K562 (cell line): Measurements from ENCODE around the gene CORT. TPM values are rescaled to one million over a fixed set of nuclear protein-coding genes. Genes with fewer than 3 reads are reported as not detected.

ENCODE experiments used
- ATAC-seq: fragments of 200-7000 bp; cut with Tn5 transposase; 3 replicates; pipeline ENCODE4 v1.9.1; 2020; ENCODE audit warnings: moderate library complexity
- BruUV-seq: library from RNA; stranded (reverse); fragments of 400-500 nt; replicated peaks from 2 replicates; lab custom pipeline; 2021; lab: Mats Ljungman, UMichigan
- CTCF ChIA-PET: fragments of 300-600 bp; formaldehyde crosslinking; extraction: SDS; loops from one replicate; lab custom pipeline; 2021; ENCODE audit warnings: low intra/inter-chr PET ratio; lab: Yijun Ruan, JAX
- POLR2A ChIA-PET: fragments of 300-600, 350-650 bp; sonication (Branson Sonifier 250); formaldehyde crosslinking; extraction: SDS; loops from one replicate; lab custom pipeline; 2021; ENCODE audit warnings: antibody characterized with exemption, inconsistent platforms; lab: Yijun Ruan, JAX
- DNase-seq, 4 experiments: peaks; one replicate each; pipeline versions ENCODE4 v3.0.0 to v3.0.0-alpha.2; 2011 to 2018; ENCODE audit warnings: low spot score in 3 of 4, mixed read lengths in 3 of 4; ENCODE audit errors: extremely low read depth in 1 of 4
- FAIRE-seq: peaks from 2 replicates; lab custom pipeline; 2011; peaks lifted over from hg19 to GRCh38; lab: Jason Lieb, UNC
- H2AFZ ChIP-seq: 2 replicates; pipeline ENCODE4 v1.6.0; 2011; ENCODE audit warnings: low read depth, low read length, control low read depth, inconsistent platforms
- H3K27ac ChIP-seq: fragments of 200-600 bp; 3 replicates; pipeline ENCODE4 v1.8.0; 2011; ENCODE audit warnings: low read depth, mild to moderate bottlenecking, control low read depth, inconsistent platforms, low read length, moderate library complexity, mixed read lengths; ENCODE audit errors: extremely low read depth
- H3K27me3 ChIP-seq, 2 experiments: fragments of 300-600 bp in 1 of 2; 2 replicates in 1 of 2; 3 replicates in 1 of 2; pipeline versions ENCODE4 v1.6.0 to v1.8.0; 2011; ENCODE audit warnings: inconsistent platforms in 2 of 2, low read length in 2 of 2, mild to moderate bottlenecking in 1 of 2, mixed read lengths in 1 of 2, moderate library complexity in 1 of 2; ENCODE audit not compliant: control insufficient read depth in 2 of 2, insufficient read depth in 2 of 2
- H3K36me3 ChIP-seq: fragments of 300-600 bp; 3 replicates; pipeline ENCODE4 v1.8.0; 2011; ENCODE audit warnings: mild to moderate bottlenecking, low read length, inconsistent platforms; ENCODE audit not compliant: control insufficient read depth, insufficient read depth
- H3K4me1 ChIP-seq, 2 experiments: fragments of 200-600 bp in 1 of 2; replicated peaks in 1 of 2; 2 replicates in 1 of 2; 3 replicates in 1 of 2; pipeline versions ENCODE4 v1.5.1 to v1.8.0; 2011; ENCODE audit warnings: inconsistent platforms in 2 of 2, low read length in 2 of 2, mild to moderate bottlenecking in 1 of 2, mixed read lengths in 1 of 2, moderate library complexity in 1 of 2; ENCODE audit not compliant: control insufficient read depth in 2 of 2, insufficient read depth in 2 of 2
- H3K4me2 ChIP-seq: 2 replicates; pipeline ENCODE4 v1.6.1; 2011; ENCODE audit warnings: low read length, control low read depth, inconsistent platforms, mixed read lengths; ENCODE audit not compliant: insufficient read depth
- H3K4me3 ChIP-seq: fragments of 200-600 bp; sonication (generic), shearing (Covaris generic); 2 replicates; pipeline ENCODE4 v1.5.1; 2016; ENCODE audit warnings: control low read depth, inconsistent platforms
- H3K79me2 ChIP-seq: fragments of 200-600 bp; 3 replicates; pipeline ENCODE4 v1.8.0; 2011; ENCODE audit warnings: low read length, inconsistent platforms; ENCODE audit not compliant: control insufficient read depth, insufficient read depth
- H3K9ac ChIP-seq, 2 experiments: 2 replicates each; pipeline versions ENCODE4 v1.6.0 to v1.6.1; 2011; ENCODE audit warnings: low read depth in 2 of 2, low read length in 2 of 2, control low read depth in 1 of 2, inconsistent platforms in 1 of 2, mild to moderate bottlenecking in 1 of 2, mixed read lengths in 1 of 2; ENCODE audit not compliant: insufficient read depth in 1 of 2
- H3K9me1 ChIP-seq: one replicate; pipeline ENCODE4 v1.6.0; 2011; ENCODE audit warnings: inconsistent platforms, mild to moderate bottlenecking, low read length, moderate library complexity; ENCODE audit not compliant: control insufficient read depth, insufficient read depth
- H3K9me3 ChIP-seq: replicated peaks from 2 replicates; pipeline ENCODE4 v1.5.1; 2011; ENCODE audit warnings: low read depth, low read length, inconsistent platforms; ENCODE audit not compliant: control insufficient read depth, insufficient read depth
- H4K20me1 ChIP-seq: replicated peaks from 2 replicates; pipeline ENCODE4 v1.6.1; 2011; ENCODE audit warnings: low read length, inconsistent platforms, mixed read lengths; ENCODE audit not compliant: control insufficient read depth, insufficient read depth
- ATF7 ChIP-seq: fragments of 450-650 bp; IDR thresholded peaks from 2 replicates; pipeline ENCODE4 v1.7.1; 2014; ENCODE audit warnings: mild to moderate bottlenecking, moderate library complexity
- NRF1 ChIP-seq, 2 experiments: fragments of 450-650 bp; IDR thresholded peaks in 1 of 2; conservative IDR thresholded peaks in 1 of 2; 2 replicates each; pipeline ENCODE4 v1.6.1; 2014; ENCODE audit warnings: mild to moderate bottlenecking in 2 of 2
- PCBP1 ChIP-seq: fragments of 200-400 bp; formaldehyde crosslinking; IDR thresholded peaks from 2 replicates; pipeline ENCODE4 v1.6.1; 2018; ENCODE audit warnings: mild to moderate bottlenecking, low read depth, low read length; ENCODE audit not compliant: poor library complexity, severe bottlenecking
- RFX7 ChIP-seq: fragments of 250-450 bp; sonication (Bioruptor Pico); IDR thresholded peaks from 2 replicates; pipeline ENCODE4 v1.5.1; 2021; ENCODE audit warnings: mild to moderate bottlenecking
- SMARCB1 ChIP-seq: IDR thresholded peaks from 2 replicates; pipeline ENCODE4 v1.6.1; 2011; ENCODE audit warnings: improper control_type of control experiment, low read depth; ENCODE audit not compliant: insufficient read length
- WGBS: fragments of 100-300 bp; shearing (Covaris generic); methylation state at CpG from one replicate; pipeline ENCODE4 v1.1.6; 2016; ENCODE audit warnings: low coverage, mixed read lengths; ENCODE audit not compliant: insufficient coverage; ENCODE audit errors: missing lambda C conversion rate; 5-methylcytosine and 5-hydroxymethylcytosine counted together
- in situ Hi-C: fragments of 300-500 bp; cut with MboI; formaldehyde crosslinking; loops from 4 replicates; pipeline ENCODE4 v1.15.0; 2018; ENCODE audit warnings: inconsistent platforms, mixed read lengths
- intact Hi-C: fragments of 100-400 bp; cut with micrococcal nuclease; formaldehyde crosslinking; loops from 2 replicates; pipeline ENCODE4 v1.14.2; 2022
- polyA plus RNA-seq, 8 experiments: library from polyadenylated mRNA; depleted of rRNA in 4 of 8; stranded (reverse) in 5 of 8; unstranded in 3 of 8; fragments of >200 nt; fragmentation: Nextera tagmentation in 2 of 8; fragmentation: Illumina TruSeq in 1 of 8; extraction: Ambion mirVana in 2 of 8; extraction: Trizol in 1 of 8; gene quantifications; 2 replicates each; pipeline versions ENCODE4 v1.2.1 to v1.2.3, GENCODE V29; 2011 to 2014; ENCODE audit warnings: inconsistent platforms in 1 of 8, missing spikeins in 1 of 8
- total RNA-seq, 7 experiments: library from RNA; depleted of rRNA in 6 of 7; stranded (reverse); fragments of >200 nt in 6 of 7; fragmentation: Illumina TruSeq in 2 of 7; extraction: Trizol in 2 of 7; gene quantifications; 2 replicates each; pipeline versions ENCODE4 v1.2.1 to v1.2.3, GENCODE V29; 2011 to 2021; ENCODE audit warnings: low replicate concordance in 1 of 7
- TF ChIP-seq, protein P1 (sequence below): sonication (generic); formaldehyde crosslinking; IDR thresholded peaks from 2 replicates; pipeline ENCODE4 v1.8.0; 2022; ENCODE audit warnings: mild to moderate bottlenecking, missing genetic modification reagents

Gene CORT
- total and polyA plus RNA-seq, 9 of the 15 experiments (the other 6 are each of a cell fraction or from before 2014, with no cell fraction given) = 0.08 to 0.54 (median 0.13) TPM; not detected in 5

DNA sequence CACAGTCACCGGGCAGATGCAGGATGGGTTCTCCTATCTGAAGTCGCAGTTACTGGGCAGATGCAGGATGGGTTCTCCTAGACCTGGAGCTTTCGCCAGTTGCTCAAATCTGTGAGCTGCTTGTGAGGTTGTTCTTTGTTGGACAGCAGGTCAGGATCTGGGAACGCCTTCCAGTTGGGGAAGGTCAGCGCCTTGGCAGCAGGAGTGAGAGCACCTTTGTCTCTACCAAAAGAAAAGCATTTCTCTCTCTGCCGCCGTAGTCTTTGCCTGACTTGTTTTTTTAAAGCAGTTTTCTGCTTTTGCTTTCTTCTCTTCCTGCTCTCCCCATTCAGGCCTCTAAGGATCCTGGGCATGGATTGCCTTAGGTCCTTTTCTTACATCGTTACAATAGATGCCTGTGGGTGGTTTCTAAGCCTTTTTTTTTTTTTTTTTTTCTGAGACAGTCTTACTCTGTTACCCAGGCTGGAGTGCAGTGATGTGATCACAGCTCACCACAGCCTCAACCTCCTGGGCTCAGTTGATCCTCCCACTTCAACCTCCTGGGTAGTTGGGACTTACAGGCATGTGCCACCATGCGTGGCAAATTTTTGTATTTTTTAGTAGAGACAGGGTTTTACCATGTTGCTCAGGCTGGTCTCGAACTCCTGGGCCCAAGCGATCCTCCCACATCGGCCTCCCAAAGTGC lies 40.6 kb downstream of the CORT start (continued):
- TF ChIP-seq RFX7 (CRISPR knock-in tag) = no peak

DNA sequence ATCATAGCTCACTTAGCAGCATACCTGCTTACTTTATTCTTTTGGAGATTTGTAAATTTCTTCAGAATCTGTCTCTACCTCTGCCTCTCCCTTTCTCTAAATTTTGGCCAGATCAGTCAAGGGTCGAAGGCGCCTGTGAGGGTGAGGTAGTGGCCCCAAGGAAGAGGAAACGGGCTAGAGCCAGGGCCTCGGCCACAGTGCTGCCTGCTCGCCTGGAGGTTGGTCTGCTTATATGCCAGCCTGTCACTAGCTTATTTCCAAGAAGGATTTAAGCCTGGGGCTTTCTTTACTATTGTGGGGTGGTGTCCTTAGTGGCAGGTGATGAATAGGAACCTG lies 44.6 kb downstream of the CORT start:
- Histone ChIP-seq H3K4me2 (no peak overlapping the region), H3K79me2 (peaks cover 91% of the 10 kb centered on the region)
- intact Hi-C loops = loop anchor here (1.0 to 2.0 kb wide), 3 partner anchors 20 to 117 kb away; partner anchors contain the start of genes CENPS and PEX14

More for the DNA sequence above, 44.6 kb downstream of the CORT start:
- FAIRE-seq (no peak), ATAC-seq (peak; percentile 55; the same call in 2 of the 3 replicates), DNase-seq (no peak)
- H3K9me1 ChIP-seq = no peaks in the 10 kb centered on the region
- 79% methylated on average over 5 of the region's 5 CpGs for WGBS
- H2AFZ ChIP-seq = no peak overlapping the region
- ChIA-PET CTCF (interaction anchor here (0.8 to 7.1 kb wide), 6 partner anchors 64 to 1148 kb away, joined by 3 to 95 read pairs (median 6); partner anchors contain the start of gene CENPS), POLR2A (interaction anchor here (0.8 to 2.5 kb wide), 6 partner anchors 9 to 64 kb away, joined by 3 to 27 read pairs (median 4); partner anchors contain the start of gene CENPS)
- H3K9ac ChIP-seq = no peak overlapping the region
- H3K27me3 ChIP-seq = no peaks in the 10 kb centered on the region
- no peak overlapping the region for H3K4me3 ChIP-seq
- H3K36me3 ChIP-seq = peaks cover 43% of the 10 kb centered on the region
- H4K20me1 ChIP-seq = peaks cover 53% of the 10 kb centered on the region
- peaks cover 0 to 3% of the 10 kb centered on the region in 2 experiments; a peak in 2 of 5 replicates for H3K4me1 ChIP-seq
- TF ChIP-seq, protein P1, sequence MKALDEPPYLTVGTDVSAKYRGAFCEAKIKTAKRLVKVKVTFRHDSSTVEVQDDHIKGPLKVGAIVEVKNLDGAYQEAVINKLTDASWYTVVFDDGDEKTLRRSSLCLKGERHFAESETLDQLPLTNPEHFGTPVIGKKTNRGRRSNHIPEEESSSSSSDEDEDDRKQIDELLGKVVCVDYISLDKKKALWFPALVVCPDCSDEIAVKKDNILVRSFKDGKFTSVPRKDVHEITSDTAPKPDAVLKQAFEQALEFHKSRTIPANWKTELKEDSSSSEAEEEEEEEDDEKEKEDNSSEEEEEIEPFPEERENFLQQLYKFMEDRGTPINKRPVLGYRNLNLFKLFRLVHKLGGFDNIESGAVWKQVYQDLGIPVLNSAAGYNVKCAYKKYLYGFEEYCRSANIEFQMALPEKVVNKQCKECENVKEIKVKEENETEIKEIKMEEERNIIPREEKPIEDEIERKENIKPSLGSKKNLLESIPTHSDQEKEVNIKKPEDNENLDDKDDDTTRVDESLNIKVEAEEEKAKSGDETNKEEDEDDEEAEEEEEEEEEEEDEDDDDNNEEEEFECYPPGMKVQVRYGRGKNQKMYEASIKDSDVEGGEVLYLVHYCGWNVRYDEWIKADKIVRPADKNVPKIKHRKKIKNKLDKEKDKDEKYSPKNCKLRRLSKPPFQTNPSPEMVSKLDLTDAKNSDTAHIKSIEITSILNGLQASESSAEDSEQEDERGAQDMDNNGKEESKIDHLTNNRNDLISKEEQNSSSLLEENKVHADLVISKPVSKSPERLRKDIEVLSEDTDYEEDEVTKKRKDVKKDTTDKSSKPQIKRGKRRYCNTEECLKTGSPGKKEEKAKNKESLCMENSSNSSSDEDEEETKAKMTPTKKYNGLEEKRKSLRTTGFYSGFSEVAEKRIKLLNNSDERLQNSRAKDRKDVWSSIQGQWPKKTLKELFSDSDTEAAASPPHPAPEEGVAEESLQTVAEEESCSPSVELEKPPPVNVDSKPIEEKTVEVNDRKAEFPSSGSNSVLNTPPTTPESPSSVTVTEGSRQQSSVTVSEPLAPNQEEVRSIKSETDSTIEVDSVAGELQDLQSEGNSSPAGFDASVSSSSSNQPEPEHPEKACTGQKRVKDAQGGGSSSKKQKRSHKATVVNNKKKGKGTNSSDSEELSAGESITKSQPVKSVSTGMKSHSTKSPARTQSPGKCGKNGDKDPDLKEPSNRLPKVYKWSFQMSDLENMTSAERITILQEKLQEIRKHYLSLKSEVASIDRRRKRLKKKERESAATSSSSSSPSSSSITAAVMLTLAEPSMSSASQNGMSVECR (CRISPR knock-in tag) = 0 out of 2 replicates have a peak, but pooled peaks have one; percentile 31
- TF ChIP-seq NRF1 (conservative IDR thresholded peaks at IDR 0.05 in 1 of 2, IDR thresholded peaks at IDR 0.05 in 1 of 2) = 0 out of 4 replicates have a peak, but pooled peaks of 1 of the 2 experiments have one; percentile 13
- no peak for TF ChIP-seq SMARCB1
- no peak for TF ChIP-seq PCBP1
- 0 out of 2 replicates have a peak, but pooled peaks have one; percentile 39 for TF ChIP-seq ATF7
- in situ Hi-C loops = loop anchor here (5.0 kb wide), 1 partner anchor 62 kb away; the partner anchor contains the start of gene CENPS
- H3K27ac ChIP-seq = no peak overlapping the region
- no peaks in the 10 kb centered on the region for H3K9me3 ChIP-seq
- BruUV-seq = no TSS peak
